ENCODE results near the gene SLC6A1.

SLC6A1 gene

GRCh38 chr3:10972072-10972782 is 20.3 kb upstream of the SLC6A1 start:
- no peak for DNase-seq

GRCh38 chr3:10973046-10973595 is 19.4 kb upstream of the SLC6A1 start:
- no peak for DNase-seq

- DNase-seq, result no peak
These were observed 18.4 kb upstream of the SLC6A1 start for GRCh38 chr3:10974131-10974530.

DNA sequence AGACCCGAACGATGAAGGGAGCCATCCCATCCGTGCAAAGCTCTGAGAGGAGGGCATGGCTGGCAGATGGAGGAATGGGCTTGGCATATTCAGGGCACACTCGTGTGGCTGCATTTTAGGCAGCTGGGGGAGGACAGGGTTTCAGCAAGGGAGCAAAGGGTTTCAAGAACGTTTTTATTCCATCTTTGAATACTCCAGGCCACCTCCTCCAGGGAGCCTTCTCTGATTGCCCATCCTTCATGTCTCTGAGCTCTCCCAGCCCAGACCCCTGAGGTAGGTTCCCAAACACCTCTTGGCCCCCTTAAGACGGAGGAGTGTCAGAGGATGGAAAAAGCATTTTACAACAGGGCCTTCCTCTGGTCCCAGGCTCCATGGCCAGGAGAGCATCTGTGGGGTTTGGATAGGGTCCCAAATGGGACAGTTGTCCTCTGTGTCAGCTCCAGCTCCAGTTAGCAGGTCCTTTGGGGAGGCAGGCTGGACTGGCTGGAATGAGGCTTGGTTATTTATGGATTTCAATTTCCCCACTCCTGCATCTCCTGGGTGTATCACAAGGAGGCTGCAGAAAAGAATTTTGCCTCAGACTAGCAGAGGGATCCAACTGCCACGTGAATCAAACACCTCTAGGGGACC is 17.7 kb upstream of the SLC6A1 start:
- no peak for DNase-seq

DNA sequence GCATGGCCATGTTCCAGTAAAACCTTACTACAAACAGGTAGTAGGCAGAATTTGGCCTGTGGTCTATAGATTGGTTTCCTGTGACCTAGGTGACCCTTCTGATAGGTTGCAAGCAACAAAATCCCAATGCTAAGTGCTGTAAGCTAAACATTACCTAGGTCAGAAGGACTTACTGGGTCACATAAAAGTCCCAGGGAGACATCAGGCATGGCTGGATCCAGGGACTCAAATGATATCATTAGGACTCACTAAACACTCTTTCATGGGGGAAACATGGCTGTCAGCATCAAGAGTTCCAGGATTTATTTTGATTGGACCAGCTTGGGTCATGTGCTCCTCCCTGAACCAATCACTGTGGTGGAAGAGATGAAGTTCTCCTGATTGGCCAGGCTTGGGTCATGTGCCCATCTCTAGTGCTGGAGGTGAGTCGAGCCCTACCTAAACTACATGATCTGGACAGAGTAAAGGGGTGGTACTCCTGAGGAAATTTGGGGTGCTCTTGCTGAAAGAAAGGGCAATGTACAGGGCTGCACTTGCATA is 16.8 kb upstream of the SLC6A1 start:
- no peak for DNase-seq

DNA sequence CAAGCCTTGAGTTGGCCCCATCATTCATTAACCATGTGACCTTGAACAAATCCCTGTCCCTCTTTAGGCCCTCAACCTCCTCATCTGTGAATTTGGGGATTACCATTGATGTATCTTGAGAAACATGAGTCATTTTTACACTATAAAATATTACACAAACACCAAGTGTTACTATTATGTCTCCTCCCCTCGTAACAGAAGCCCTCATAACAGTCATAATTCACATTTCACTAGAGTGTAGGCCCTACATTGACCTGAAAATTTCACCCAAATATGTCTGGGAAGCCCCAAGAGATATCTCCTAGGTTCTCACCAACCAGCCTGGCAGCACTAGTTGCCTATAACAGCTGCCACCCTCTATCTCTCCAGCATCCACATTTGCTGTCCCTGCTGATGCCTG is 15.8 kb upstream of the SLC6A1 start:
- DNase-seq, result no peak

- DNase-seq, result no peak
These were observed 14.5 kb upstream of the SLC6A1 start for GRCh38 chr3:10977892-10978510.

DNA sequence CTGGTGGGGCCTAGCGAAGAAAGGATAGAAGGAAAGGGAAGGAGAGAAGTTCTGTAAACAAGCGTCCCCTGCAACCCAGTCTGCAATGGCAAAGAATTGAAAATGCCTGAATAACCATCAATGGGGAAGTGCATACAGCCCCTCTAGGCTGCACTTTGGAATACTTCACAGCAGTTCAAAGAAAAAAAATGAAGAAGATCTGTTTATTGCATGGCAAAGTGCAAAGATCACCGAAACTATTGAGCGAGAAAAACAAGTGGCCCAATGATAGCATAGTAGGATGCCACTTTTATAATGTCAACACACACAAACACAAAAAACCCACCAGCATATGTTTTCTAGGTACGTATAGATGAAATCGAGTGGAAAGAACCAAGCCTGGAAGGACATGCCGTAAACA is 13.6 kb upstream of the SLC6A1 start:
- no peak for DNase-seq

DNA sequence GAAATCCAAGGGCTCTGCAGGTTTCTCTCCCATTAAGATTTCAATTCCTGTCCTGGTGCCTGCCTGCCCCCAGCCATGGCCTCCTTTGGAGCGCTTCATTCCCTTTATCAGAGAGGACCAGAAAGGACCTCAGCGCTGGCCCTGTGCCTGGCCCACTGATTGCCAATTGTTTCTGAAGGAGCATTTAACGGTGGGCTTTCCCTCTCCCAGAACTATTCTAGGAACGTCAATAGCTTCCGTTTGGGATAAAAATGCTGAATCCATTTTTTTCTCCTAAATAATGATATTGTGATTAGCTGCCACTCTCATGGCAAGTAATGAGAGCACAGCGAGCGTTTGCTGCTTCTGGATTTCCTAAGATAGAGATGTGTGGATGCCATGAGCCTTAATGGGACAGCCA is 12.2 kb upstream of the SLC6A1 start:
- DNase-seq, result no peak

DNA sequence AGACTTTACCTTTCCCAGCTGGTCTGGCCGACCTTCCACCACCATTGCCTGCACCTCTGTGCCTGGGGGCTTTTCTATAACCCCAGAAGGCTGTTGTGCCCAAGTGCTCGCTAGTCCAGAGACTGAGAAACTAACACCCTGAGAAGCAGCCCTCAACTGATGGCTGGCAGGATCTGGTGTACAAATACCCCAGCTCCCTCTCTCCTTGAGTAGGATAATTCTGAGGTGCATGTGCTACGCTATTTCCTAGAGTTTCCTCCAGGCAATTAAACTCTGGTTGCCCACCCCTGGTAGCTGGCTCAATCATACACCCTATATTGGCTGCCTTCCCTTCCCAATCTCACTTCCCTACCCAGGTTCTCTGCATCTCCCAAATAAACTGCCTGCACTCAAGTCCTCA is 11.5 kb upstream of the SLC6A1 start:
- DNase-seq, result no peak

- no peak for DNase-seq
These were observed 10.6 kb upstream of the SLC6A1 start for GRCh38 chr3:10981961-10982360.

DNA sequence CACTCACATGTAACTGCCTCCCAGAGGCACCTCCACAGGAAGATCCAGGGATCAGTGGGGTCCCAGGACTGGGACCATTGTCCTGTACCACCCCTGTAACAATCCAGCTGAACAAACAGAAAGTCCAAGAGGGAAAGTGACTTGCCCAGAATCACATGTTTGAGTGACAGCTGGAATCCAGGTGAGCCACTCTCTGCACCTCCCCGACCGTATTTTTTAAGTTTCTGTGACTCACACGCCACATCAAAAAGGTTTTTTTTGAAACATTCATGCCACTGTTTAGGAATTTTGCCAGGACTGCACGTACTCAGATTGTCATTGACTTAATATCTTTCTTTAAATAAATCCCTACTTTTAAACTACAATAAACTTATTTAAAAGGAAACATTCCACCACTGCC is 9.8 kb upstream of the SLC6A1 start:
- no peak for DNase-seq

DNA sequence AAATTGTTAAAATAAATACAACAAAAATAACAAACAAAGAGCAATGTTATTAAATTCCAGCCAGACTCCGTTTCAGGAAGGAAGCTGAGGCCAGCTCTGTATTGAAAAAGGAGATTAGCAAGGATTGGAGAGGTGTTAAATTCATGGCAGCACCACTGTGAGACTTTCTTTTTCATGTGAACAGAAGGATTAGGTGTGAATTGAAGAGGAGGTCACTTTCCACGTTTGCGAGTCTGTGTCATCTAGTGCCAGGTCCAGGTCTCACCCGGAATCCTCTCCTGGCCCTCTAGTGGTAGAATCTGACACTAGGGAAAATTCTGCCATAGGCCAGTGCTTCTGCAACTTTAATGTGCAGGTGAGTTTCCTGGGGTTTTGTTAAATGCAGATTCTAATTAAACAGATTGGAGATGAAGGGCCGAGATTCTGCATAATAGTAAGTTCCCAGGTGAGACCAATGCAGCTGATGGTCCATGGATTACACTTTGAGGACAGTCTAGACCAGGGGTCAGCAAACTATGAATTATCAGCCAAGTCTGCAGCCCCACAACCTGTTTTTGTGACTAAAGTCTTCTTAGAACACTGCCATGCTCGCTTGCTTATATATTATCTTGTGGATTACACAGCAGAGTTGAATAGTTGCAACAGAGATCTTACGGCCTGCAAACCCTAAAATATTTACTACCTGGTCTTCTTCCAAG is 9.2 kb upstream of the SLC6A1 start:
- DNase-seq, result peak in 1 of 2 donors; percentile 7

DNA sequence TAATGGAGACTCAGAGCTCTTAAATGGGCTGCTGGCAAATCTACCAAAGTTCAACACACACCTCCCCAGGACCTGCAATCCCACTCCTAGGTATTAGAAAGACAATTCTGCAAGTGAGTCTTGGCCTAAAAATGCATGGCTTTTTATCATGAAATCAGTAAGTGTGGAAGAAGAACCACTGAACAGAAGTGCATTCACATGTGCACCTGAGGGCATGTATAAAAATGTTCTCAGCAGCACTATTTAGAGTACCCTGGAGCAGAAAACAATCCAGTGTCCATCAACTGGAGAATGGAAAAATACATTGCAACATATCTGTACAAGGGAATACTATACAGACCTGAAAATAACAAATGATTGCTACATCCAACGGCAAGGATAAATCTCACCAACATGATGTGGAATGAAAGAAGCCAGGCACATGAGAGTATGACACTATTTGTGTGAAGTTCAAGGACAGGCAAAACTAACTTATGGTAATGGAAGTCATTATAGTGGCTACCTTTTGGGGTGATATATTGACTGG is 8.1 kb upstream of the SLC6A1 start:
- no peak for DNase-seq

DNA sequence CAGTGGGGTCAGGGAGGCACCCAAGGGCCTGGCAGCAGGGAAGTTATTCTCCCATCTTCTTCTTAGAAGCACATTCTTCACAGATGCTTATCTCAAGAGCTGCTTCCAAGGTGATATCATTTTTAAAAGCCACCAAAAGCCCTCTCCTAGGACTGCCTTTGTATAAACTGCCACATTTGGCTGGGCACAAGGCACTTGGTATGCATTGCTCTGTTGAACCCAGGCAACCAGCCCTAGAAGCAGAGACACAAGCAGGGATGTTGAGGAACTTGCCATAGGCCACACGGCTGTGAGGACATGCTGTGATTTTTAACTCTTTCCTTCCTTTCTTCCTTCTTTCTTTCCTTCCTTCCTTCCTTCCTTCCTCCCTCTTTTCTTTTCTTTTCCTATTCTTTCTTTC is 7.4 kb upstream of the SLC6A1 start:
- DNase-seq, result no peak

GRCh38 chr3:10986592-10986991 is 6.0 kb upstream of the SLC6A1 start:
- DNase-seq, result no peak

DNA sequence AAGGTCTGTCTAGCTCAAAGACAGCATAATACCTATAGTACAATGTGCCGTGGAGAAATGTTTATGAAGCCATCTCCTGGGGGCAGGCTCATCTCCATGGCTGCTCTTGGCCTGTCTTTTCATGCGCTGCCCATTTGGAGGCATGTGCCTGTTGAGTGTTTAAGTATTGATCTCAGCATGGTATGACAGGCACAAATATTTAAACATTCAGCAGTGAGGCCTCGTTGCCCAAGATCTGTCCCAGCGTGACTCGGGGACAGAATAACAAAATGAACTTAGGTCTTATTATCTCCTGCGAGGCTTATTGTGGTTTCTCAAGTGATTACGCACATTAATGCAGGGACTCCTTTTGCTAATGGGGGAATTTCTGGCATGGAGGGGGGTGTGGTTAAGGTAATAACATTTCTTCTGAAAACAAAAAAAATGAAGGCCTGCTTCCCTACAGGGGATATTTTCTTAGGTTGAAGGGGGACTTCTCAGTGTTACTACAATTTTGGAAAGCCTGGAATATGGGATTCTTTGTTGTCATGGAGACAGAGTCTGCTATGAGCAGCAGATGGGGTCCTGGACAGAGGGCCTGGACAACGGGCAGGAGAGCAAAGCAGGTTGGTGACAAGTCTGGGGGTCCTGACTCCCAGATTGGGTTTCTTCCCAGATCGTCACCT is 4.4 kb upstream of the SLC6A1 start:
- DNase-seq, result no peak

GRCh38 chr3:10988991-10989484 is 3.5 kb upstream of the SLC6A1 start:
- no peak for DNase-seq

- DNase-seq, result no peak
These were observed 588 bp downstream of the SLC6A1 start for GRCh38 chr3:10992943-10993728.

DNA sequence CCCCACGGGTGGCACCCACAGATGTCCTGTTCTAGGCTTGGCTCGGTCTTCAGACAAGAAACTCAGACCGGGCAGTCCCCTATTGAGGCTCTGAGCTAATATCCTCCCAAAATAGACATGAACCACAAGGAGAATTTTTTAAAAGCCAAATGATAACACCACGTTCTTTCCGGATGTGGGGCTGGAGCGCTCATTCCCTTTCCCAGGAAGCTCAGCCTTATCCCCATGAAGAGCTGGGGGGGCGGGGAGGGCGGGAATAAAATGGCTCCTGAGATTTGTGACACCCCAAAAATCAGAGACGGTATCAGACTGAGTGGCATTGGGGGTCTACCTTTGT is 1.1 kb downstream of the SLC6A1 start:
- no peak for DNase-seq

DNA sequence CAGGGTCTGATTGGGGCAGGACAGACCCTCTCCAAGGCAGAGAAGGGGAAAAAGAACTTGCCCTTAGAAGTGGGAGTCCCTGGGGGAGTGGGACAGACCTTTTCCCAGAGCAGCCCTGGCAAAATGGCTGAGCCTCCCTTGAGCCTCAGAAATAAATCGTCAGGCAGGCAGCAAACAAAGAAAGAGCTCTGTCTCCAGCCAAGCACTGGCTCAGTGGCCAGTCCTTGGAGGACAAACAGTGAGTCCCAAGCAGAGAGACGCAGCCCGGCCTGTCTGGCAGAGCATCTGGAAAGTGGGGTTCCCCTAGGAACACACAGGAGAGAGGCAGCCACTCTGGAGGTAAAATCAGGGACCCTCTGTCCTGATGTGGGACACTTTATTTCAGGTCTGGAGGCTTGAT is 1.8 kb downstream of the SLC6A1 start:
- no peak for DNase-seq

DNA sequence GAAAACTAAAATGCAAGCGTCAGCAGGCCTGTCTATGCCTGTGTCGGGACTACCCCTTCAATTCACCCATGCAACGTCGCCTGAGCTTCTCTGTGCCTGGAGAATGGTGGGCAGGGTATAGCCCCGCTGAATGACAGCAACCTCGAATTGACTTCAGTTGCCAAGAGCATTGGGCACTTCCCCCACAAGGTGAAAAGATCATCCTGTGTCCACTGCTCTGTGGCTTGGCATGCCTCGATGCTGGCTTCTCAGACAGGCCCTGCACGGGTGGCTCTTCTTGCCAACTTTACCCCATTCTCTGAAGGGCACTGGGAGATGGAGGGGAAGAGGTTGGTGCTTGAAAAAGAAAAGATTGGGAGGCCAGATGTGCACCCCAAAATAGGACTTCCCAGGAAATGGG is 3.3 kb downstream of the SLC6A1 start:
- no peak for DNase-seq

All from CD4-positive, alpha-beta T cell treated with Interleukin-1 beta for 1 hour (primary cell).